ENCODE measurements around the gene BSDC1. TPM values are rescaled to one million over a fixed set of nuclear protein-coding genes. Genes with fewer than 3 reads are reported as not detected.

BSDC1 gene
- polyA plus RNA-seq, 1 of the 3 experiments (the other 2 are of a cell fraction): 51.0 TPM

DNA sequence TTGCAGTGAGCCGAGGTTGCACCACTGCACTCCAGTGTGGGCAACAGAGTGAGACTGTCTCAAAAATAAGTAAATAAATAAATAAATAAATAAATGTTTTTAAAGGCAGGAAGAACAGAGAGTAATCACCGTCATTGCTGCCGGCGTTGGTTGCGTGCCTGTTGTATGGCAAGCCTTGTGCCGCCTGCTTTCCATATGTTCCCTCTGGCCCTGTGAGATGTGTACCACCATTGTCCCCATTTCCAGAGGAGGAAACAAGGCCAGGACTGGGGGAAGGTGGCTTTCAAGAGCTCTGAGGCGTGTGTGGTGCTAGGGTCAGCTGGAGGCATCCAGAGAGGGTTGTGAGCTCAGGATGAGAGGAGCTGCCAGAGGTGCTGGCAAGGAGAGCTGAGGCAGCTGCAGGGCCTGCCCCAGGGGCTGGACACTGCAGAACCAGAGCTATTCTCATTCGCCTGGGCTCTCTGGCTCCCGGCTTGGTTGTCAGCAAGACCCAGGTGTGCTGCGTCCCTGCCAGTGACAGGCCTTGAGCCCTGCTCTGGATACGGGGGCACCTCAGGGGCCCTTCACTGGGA lies 53.0 kb downstream of the BSDC1 start:
- no peaks in the 10 kb centered on the region for H4K20me1 ChIP-seq (ENCODE audit: insufficient read depth)
- DNase-seq: no peak
- H2AFZ ChIP-seq (ENCODE audit: low read depth): no peak overlapping the region
- H3F3A ChIP-seq (replicated peaks; ENCODE audit: insufficient read depth): no peaks in the 10 kb centered on the region
- TF ChIP-seq RAD21 (IDR thresholded peaks at IDR 0.05; ENCODE audit: low read length): no peak
- TF ChIP-seq, protein P1, sequence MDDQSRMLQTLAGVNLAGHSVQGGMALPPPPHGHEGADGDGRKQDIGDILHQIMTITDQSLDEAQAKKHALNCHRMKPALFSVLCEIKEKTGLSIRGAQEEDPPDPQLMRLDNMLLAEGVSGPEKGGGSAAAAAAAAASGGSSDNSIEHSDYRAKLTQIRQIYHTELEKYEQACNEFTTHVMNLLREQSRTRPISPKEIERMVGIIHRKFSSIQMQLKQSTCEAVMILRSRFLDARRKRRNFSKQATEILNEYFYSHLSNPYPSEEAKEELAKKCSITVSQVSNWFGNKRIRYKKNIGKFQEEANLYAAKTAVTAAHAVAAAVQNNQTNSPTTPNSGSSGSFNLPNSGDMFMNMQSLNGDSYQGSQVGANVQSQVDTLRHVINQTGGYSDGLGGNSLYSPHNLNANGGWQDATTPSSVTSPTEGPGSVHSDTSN (IDR thresholded peaks at IDR 0.05): no peak
- TF ChIP-seq, protein P2, sequence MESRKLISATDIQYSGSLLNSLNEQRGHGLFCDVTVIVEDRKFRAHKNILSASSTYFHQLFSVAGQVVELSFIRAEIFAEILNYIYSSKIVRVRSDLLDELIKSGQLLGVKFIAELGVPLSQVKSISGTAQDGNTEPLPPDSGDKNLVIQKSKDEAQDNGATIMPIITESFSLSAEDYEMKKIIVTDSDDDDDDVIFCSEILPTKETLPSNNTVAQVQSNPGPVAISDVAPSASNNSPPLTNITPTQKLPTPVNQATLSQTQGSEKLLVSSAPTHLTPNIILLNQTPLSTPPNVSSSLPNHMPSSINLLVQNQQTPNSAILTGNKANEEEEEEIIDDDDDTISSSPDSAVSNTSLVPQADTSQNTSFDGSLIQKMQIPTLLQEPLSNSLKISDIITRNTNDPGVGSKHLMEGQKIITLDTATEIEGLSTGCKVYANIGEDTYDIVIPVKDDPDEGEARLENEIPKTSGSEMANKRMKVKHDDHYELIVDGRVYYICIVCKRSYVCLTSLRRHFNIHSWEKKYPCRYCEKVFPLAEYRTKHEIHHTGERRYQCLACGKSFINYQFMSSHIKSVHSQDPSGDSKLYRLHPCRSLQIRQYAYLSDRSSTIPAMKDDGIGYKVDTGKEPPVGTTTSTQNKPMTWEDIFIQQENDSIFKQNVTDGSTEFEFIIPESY (IDR thresholded peaks at IDR 0.05; ENCODE audit: borderline replicate concordance, low read depth): no peak
- no peak for TF ChIP-seq FOSL2 (IDR thresholded peaks at IDR 0.05; ENCODE audit: borderline replicate concordance, low read depth)
- TF ChIP-seq, protein P3, sequence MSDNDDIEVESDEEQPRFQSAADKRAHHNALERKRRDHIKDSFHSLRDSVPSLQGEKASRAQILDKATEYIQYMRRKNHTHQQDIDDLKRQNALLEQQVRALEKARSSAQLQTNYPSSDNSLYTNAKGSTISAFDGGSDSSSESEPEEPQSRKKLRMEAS (IDR thresholded peaks at IDR 0.05; ENCODE audit: low read depth): no peak
- TF ChIP-seq FOXJ3 (CRISPR knock-in tag; IDR thresholded peaks at IDR 0.05): no peak
- H3K9me2 ChIP-seq: no peaks in the 10 kb centered on the region
- H3K27me3 ChIP-seq (ENCODE audit: insufficient read depth): no peaks in the 10 kb centered on the region
- WGBS (ENCODE audit: low lambda C conversion rate): 98% methylated on average over 10 of the region's 11 CpGs
- H3K27ac ChIP-seq (ENCODE audit: low read depth in 2 of 2, low read length in 1 of 2): no peak overlapping the region
- H3K4me1 ChIP-seq (ENCODE audit: control insufficient read depth in 1 of 2, insufficient read depth in 2 of 2, low read depth in 1 of 2, low read length in 1 of 2): peaks cover 0 to 5% of the 10 kb centered on the region in 2 experiments; a peak in 1 of 4 replicates
- no peaks in the 10 kb centered on the region for H3K36me3 ChIP-seq (replicated peaks in 1 of 2; ENCODE audit: control insufficient read depth in 1 of 2, insufficient read depth in 2 of 2, low read length in 1 of 2)
- no peak overlapping the region for H3K9ac ChIP-seq
- no peaks in the 10 kb centered on the region for H3K79me2 ChIP-seq (ENCODE audit: insufficient read depth)
- ChIA-PET CTCF (no interaction called here), POLR2A (interaction anchor here (0.5 kb wide), 1 partner anchor 17 kb away, joined by 3 read pairs; no protein-coding TSS in a partner anchor)
- no peaks in the 10 kb centered on the region for H3K9me3 ChIP-seq
- H3K4me2 ChIP-seq: no peak overlapping the region
- H3K4me3 ChIP-seq (ENCODE audit: low read depth in 2 of 2, low read length in 1 of 2): no peak overlapping the region

DNA sequence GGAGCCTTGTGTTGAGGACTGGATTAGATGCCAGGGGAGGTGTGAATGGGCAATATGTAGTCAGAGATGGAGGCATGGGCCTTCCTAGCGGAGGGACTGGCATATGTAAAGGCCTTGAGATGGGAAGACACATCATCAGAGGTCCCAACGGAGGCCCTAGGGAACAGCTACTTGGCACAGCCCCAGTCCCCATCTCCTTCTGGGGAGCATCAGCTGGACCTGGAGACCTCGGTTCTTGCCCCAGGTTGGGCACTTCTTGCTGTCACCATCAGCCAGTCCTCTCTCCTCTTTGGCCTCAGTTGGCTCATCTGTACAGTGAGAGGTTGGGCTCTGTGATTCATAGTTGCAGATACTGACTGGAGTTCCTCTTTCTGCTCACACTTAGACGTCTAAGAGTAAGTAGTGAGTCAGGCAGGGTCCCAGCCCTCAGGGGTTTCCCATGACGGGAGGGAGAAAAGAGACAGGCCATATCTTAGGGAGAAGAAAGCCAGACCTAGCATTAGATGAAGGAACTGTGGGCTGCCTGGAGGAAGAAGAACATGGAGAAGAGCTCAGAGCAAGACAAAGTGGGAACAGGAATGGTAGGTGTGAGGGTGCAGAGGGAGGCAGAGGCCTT lies 54.8 kb downstream of the BSDC1 start:
- Histone ChIP-seq H3K9ac (no peak overlapping the region), H4K20me1 (ENCODE audit: insufficient read depth) (peaks cover 6% of the 10 kb centered on the region), H3K4me2 (no peak overlapping the region), H3K79me2 (ENCODE audit: insufficient read depth) (peaks cover 14% of the 10 kb centered on the region), H3K9me2 (no peaks in the 10 kb centered on the region), H3K27me3 (ENCODE audit: insufficient read depth) (no peaks in the 10 kb centered on the region), H3K36me3 (replicated peaks in 1 of 2; ENCODE audit: control insufficient read depth in 1 of 2, insufficient read depth in 2 of 2, low read length in 1 of 2) (no peaks in the 10 kb centered on the region), H2AFZ (ENCODE audit: low read depth) (no peak overlapping the region), H3F3A (replicated peaks; ENCODE audit: insufficient read depth) (no peaks in the 10 kb centered on the region), H3K4me1 (ENCODE audit: control insufficient read depth in 1 of 2, insufficient read depth in 2 of 2, low read depth in 1 of 2, low read length in 1 of 2) (peaks cover 1 to 9% of the 10 kb centered on the region in 2 experiments; a peak in 2 of 4 replicates), H3K27ac (ENCODE audit: low read depth in 2 of 2, low read length in 1 of 2) (no peak overlapping the region), H3K4me3 (ENCODE audit: low read depth in 2 of 2, low read length in 1 of 2) (no peak overlapping the region), H3K9me3 (no peaks in the 10 kb centered on the region)
- CTCF ChIA-PET: no interaction called here
- WGBS (ENCODE audit: low lambda C conversion rate): 59% methylated on average over 4 of the region's 5 CpGs
- DNase-seq: no peak
- TF ChIP-seq GABPA (IDR thresholded peaks at IDR 0.05; ENCODE audit: low read depth) (no peak), FOSL2 (IDR thresholded peaks at IDR 0.05; ENCODE audit: borderline replicate concordance, low read depth) (peak; percentile 22; the same call in 1 of the 2 replicates), FOXM1 (IDR thresholded peaks at IDR 0.05; ENCODE audit: low read depth) (no peak), TCF12 (IDR thresholded peaks at IDR 0.05) (0 out of 2 replicates have a peak, but pooled peaks have one; percentile 11)
- POLR2A ChIA-PET: no interaction called here

All from SK-N-SH (cell line).